GM12872 (cell line): ENCODE measurements around the gene EHHADH.

Experiments
- CTCF ChIP-seq: IDR thresholded peaks from 3 replicates; pipeline ENCODE4 v1.5.1; 2011; ENCODE audit warnings: low read depth, mild to moderate bottlenecking, low read length, moderate library complexity; ENCODE audit not compliant: insufficient read depth

EHHADH gene

GRCh38 chr3:185205865-185206264, 48.0 kb downstream of the EHHADH start:
- no peak for TF ChIP-seq CTCF

- no peak for TF ChIP-seq CTCF
Measured at GRCh38 chr3:185204894-185205293, 49.0 kb downstream of the EHHADH start.

GRCh38 chr3:185200639-185201038, 53.2 kb downstream of the EHHADH start:
- no peak for TF ChIP-seq CTCF

- peak; percentile 40; the same call in 1 of the 3 replicates for TF ChIP-seq CTCF
Measured at GRCh38 chr3:185199671-185200070, 54.2 kb downstream of the EHHADH start.

DNA sequence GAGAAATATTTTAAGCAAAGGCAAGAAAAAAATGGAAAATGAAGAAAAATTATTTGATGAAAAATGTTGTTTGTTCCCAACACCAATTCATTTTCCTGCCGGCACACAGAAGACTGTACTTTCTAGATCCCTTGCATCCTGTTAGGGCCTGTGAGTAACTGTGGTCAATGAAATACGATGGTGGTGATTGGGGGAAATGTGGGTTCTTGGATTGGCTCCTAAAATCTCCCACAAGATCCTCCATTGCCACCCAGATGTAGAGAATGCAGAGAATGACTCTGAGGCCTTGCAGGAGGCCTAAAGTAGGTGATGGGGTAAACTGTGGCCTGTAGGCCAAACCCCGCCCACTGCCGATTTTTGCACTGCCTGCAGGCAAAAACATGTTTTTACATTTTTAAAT, 54.6 kb downstream of the EHHADH start:
- TF ChIP-seq CTCF = no peak

DNA sequence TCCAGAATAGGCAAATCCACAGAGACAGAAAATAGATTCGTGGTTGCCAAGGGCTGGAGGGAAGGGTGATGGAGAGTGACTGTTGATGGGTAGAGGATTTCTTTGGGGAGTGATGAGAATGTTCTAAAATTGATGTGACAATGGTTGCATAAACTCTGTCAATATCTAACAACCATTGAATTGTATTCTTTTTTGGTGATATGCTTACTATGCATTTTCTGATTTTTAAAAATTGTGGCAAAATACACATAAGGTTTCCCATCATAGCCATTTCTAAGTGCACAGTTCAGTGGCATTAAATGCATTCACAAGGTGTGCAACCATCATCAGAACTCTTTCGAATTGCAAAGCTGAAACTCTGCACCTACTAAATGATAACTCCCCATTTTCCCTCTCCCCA, 56.8 kb downstream of the EHHADH start:
- no peak for TF ChIP-seq CTCF

DNA sequence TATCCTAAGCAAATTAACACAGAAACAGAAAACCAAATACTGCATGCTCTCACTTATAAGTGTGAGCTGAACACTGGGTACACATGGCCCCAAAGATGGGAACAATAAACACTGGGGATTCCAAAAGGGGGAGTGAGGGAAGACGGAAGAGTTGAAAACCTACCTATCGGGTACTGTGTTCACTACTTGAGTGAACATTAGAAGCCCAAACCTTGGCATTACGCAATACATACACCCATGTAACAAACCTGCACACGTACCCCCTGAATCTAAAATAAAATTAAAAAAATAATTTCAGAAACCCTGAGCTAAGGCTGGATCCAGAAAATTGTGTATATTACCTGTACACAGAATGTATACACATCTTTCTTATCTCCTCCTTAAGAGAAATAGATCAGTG, 58.2 kb downstream of the EHHADH start:
- no peak for TF ChIP-seq CTCF

DNA sequence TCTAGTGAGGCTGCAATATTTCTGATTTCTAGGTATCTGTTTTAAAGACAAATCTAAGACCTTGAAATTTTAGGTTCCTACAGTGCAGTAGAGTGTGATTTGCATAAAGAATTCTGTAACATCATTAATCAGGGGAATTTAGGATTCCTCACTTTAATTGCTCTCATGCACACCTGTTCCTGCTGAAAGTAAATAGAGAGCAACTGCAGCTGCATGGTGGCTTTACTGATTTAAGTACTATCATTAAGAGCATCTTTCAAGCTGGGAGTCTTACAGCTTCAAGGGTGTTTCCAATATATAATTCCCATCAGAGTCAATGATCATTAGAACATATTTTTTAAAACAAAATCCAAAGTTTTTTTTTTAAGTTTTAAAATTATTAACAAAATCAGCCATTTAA, 65.0 kb downstream of the EHHADH start:
- TF ChIP-seq CTCF = no peak
